Omental fat pad (tissue), 4 donors: ENCODE data around the gene CCDC187. TPM values are rescaled to one million over a fixed set of nuclear protein-coding genes. Genes with fewer than 3 reads are reported as not detected.

Source experiments
- ATAC-seq: fragments of 150-250 bp; one replicate; pipeline ENCODE4 v1.9.1; 2016; ENCODE audit warnings: mild to moderate bottlenecking, moderate library complexity; ENCODE audit not compliant: low FRiP score
- DNase-seq: peaks from one replicate; pipeline ENCODE4 v3.0.0-alpha.2; 2019; ENCODE audit warnings: low spot score
- total RNA-seq, 4 donors: library from RNA; depleted of rRNA; stranded (reverse); fragments of >200 nt; gene quantifications; one replicate each; pipeline ENCODE4 v1.1.0, GENCODE V29; 2016
- TF ChIP-seq, protein P1 (sequence below), 3 donors: fragments of 450-650 bp; IDR thresholded peaks; one replicate each; pipeline ENCODE4 v1.5.1; 2016 to 2017; ENCODE audit warnings: antibody characterized with exemption in 3 of 3, mild to moderate bottlenecking in 3 of 3, moderate library complexity in 2 of 3

Gene CCDC187
- total RNA-seq, 4 donors from 2014 or later = not detected

DNA sequence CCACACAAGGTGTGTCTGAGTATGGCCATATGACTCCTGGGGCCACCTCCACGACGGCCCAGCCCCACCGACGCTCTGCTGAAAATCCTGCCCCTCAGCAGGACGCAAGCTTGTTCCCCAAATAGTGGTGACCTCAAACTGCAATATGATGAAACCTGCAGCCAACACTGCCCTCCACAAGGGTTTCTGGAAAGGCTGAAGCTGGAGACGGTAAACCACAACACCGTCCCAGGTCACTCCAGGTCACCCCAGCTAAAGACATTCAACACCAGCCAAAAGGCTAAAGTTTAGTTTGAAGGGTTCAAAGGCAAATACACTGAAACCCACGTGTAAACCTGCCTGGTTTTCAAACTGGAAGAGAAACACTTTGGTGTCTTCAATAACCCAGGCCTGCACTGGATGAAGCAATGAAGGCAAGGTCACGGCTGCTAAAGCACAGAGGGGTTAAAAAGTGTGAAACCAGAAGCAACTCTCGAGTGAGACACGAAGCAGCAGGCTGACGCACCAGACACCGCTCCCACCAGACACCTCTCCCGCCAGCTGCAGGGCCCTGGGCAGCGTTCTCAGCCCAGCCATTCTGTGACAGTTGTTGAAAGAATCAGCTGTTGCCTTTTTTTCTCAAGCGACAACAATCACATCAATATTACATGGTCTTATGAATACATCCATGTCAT, 97.2 kb downstream of the CCDC187 start:
- TF ChIP-seq, protein P1, sequence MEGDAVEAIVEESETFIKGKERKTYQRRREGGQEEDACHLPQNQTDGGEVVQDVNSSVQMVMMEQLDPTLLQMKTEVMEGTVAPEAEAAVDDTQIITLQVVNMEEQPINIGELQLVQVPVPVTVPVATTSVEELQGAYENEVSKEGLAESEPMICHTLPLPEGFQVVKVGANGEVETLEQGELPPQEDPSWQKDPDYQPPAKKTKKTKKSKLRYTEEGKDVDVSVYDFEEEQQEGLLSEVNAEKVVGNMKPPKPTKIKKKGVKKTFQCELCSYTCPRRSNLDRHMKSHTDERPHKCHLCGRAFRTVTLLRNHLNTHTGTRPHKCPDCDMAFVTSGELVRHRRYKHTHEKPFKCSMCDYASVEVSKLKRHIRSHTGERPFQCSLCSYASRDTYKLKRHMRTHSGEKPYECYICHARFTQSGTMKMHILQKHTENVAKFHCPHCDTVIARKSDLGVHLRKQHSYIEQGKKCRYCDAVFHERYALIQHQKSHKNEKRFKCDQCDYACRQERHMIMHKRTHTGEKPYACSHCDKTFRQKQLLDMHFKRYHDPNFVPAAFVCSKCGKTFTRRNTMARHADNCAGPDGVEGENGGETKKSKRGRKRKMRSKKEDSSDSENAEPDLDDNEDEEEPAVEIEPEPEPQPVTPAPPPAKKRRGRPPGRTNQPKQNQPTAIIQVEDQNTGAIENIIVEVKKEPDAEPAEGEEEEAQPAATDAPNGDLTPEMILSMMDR (IDR thresholded peaks at IDR 0.05) = no peak
- ATAC-seq (no peak), DNase-seq (no peak)

GRCh38 chr9:136205707-136205992, 98.2 kb downstream of the CCDC187 start:
- no peak for DNase-seq
- TF ChIP-seq, protein P1 (IDR thresholded peaks at IDR 0.05) = no peak
- ATAC-seq = no peak

DNA sequence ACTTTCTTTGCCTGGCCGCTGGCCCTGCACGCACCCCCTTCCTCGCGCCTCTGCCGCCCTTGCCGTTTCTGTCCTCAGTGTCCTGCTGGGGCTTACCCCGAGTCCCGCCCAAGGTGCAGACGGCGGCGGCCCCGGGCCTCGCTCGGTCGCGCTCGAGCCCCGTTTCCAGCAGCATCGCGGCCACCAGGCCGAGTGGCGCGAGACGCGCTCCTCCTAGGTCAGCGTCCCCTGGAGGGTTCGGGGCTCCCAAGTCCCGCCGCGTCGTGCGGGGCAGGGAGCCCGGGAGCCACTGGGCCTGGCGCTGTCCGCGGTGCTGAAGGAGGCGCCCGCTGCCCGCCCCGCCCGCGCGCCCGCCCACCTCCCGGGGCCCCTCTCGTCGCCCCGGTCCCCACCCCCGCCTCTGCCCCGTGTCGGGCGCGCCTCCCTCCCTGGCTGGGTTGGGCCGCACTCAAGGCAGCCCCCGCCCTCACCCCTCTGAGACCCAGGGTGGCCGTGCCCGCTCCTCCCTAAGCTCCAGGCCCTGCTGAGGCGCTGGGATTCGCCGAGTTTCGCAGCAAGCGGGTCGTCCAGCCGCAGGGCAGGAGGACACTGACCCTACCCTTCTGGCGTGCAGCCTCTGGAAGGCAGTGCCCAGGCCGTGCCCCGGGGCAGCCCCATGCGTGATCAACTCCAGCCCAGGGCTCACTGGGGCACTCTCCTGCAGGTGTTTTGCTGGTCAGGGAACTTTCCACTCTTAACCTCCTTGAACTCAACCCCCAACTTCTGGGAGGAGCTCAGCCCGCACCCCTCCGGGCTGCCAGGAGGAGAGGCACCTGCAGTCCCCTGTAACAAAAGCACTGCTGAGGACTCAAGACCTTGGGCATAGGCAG, 98.8 kb downstream of the CCDC187 start, which contains the start of gene LHX3:
Gene LHX3 (minus strand): TSS at position 291 of the 869 bp plus-strand sequence. CDS start 116 bp downstream, at position 175.
- no peak for ATAC-seq

GRCh38 chr9:136204145-136204805, 99.6 kb downstream of the CCDC187 start:
- no peak for ATAC-seq
- TF ChIP-seq, protein P1 (IDR thresholded peaks at IDR 0.05) = no peak
- no peak for DNase-seq

More for the DNA sequence above, 98.8 kb downstream of the CCDC187 start, which contains the start of gene LHX3:
- TF ChIP-seq, protein P1 (IDR thresholded peaks at IDR 0.05) = no peak
- DNase-seq = no peak

DNA sequence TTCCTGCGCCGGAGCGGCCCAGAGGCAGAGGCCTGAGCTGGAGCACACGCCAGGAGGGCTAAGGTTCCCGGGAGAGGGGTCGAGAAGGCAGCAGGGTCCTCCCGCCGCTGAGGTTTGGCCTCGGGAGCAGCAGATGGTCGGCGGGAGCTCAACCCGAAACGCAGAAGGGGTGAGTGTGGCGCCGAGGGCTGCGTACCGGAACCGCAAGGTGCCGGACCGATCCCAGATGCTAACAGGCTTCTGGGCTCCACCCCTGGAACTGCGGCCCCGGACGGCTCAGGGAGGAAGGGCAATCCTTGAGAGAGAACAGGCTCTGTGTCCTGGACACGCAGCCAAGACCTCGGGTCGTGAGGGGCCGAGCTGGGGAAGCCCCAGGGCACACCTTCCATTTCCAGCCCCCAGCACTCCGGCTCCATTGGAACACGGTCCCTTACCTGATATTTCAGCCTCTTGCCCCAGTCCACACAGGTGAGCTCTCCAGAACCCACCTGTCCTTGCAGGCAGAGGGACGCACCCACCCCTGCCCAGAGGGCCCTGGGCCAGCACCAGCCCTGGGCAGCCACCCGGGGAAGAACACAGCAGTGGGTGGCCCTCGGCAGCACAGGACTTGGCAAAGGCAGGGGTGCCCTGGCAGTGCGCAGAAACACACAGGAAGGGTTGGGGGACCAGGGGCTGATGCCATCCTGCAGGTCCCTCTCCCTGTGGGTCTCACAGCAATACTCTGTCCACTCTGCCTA, 100.3 kb downstream of the CCDC187 start:
- TF ChIP-seq, protein P1 (IDR thresholded peaks at IDR 0.05) = no peak
- DNase-seq (no peak), ATAC-seq (no peak)
